Smooth muscle cell of the brain vasculature (primary cell): ENCODE data around the gene PHF11.
"Not testable (repeated sequence)": the region's sequence is repeated elsewhere in the genome, so short reads cannot be mapped to it uniquely, and the experiment has no call there.

Experiments
- DNase-seq: peaks from one replicate; pipeline ENCODE4 v3.0.0-alpha.2; 2012; ENCODE audit warnings: low read depth, low spot score

The PHF11 gene

GRCh38 chr13:49546561-49546960 lies 50.8 kb downstream of the PHF11 start:
- DNase-seq = no peak

GRCh38 chr13:49549289-49549688 lies 53.5 kb downstream of the PHF11 start:
- no peak for DNase-seq

- DNase-seq = no peak
These were observed 55.3 kb downstream of the PHF11 start for GRCh38 chr13:49550942-49551644.

GRCh38 chr13:49553888-49554287 lies 58.1 kb downstream of the PHF11 start:
- no peak for DNase-seq

GRCh38 chr13:49554387-49554786 lies 58.6 kb downstream of the PHF11 start:
- DNase-seq = no peak

GRCh38 chr13:49559006-49559405 lies 63.3 kb downstream of the PHF11 start:
- DNase-seq = no peak

GRCh38 chr13:49560270-49561061 lies 64.7 kb downstream of the PHF11 start:
- DNase-seq = peak; percentile 70

- DNase-seq = no peak
These were observed 65.3 kb downstream of the PHF11 start for GRCh38 chr13:49561062-49561410.

GRCh38 chr13:49563516-49563915 lies 67.8 kb downstream of the PHF11 start:
- no peak for DNase-seq

GRCh38 chr13:49565461-49565860 lies 69.7 kb downstream of the PHF11 start:
- DNase-seq = not testable (repeated sequence)

GRCh38 chr13:49566461-49566860 lies 70.7 kb downstream of the PHF11 start:
- DNase-seq = no peak

GRCh38 chr13:49567491-49567890 lies 71.7 kb downstream of the PHF11 start:
- DNase-seq = no peak

- DNase-seq = no peak
These were observed 74.4 kb downstream of the PHF11 start for GRCh38 chr13:49569993-49570689.

- no peak for DNase-seq
These were observed 75.8 kb downstream of the PHF11 start for GRCh38 chr13:49571299-49572240.
